A549 (cell line): ENCODE results near the gene LAMA3. TPM values are rescaled to one million over a fixed set of nuclear protein-coding genes. Genes with fewer than 3 reads are reported as not detected.

Experiments
- ATAC-seq, 2 experiments: fragments of 200-7000 bp in 1 of 2; fragments of >200 bp in 1 of 2; cut with Nextera tagmentation in 1 of 2; cut with Tn5 transposase in 1 of 2; 3 replicates each; pipeline versions ENCODE4 v1.8.0 to v1.9.1; 2018 to 2020; ENCODE audit warnings: mild to moderate bottlenecking in 1 of 2, moderate library complexity in 1 of 2
- CTCF ChIA-PET: fragments of 300-600 bp; sonication (Branson Sonifier 250); formaldehyde crosslinking; extraction: SDS; loops from one replicate; lab custom pipeline; 2021; ENCODE audit warnings: antibody characterized with exemption, inconsistent platforms; lab: Yijun Ruan, JAX
- POLR2A ChIA-PET: fragments of 350-600 bp; formaldehyde crosslinking; extraction: SDS; loops from one replicate; lab custom pipeline; 2021; ENCODE audit warnings: antibody characterized with exemption, inconsistent platforms; lab: Yijun Ruan, JAX
- DNase-seq, 2 experiments: peaks; one replicate each; pipeline versions ENCODE4 v3.0.0 to v3.0.0-alpha.2; 2011 to 2016; ENCODE audit warnings: low read depth in 1 of 2, low spot score in 1 of 2
- FAIRE-seq: peaks from 2 replicates; lab custom pipeline; 2011; peaks lifted over from hg19 to GRCh38; lab: Jason Lieb, UNC
- H3K27ac ChIP-seq, 2 experiments: fragments of >200 bp; sonication (Bioruptor Twin); formaldehyde crosslinking; 3 replicates each; pipeline ENCODE4 v1.5.1; 2016 to 2017
- H3K4me1 ChIP-seq: fragments of >200 bp; sonication (Bioruptor Twin); formaldehyde crosslinking; 3 replicates; pipeline ENCODE4 v1.6.1; 2016
- H3K4me2 ChIP-seq: fragments of >200 bp; sonication (Bioruptor Twin); formaldehyde crosslinking; 3 replicates; pipeline ENCODE4 v1.6.1; 2016
- H3K4me3 ChIP-seq: fragments of >200 bp; sonication (Bioruptor Twin); formaldehyde crosslinking; 3 replicates; pipeline ENCODE4 v1.5.1; 2016
- H3K9me3 ChIP-seq: fragments of >200 bp; sonication (Bioruptor Twin); formaldehyde crosslinking; 3 replicates; pipeline ENCODE4 v1.6.1; 2016
- CBX2 ChIP-seq: fragments of 200-600 bp; sonication (generic); IDR thresholded peaks from 2 replicates; pipeline ENCODE4 v1.6.1; 2016; ENCODE audit warnings: low read depth, mild to moderate bottlenecking, borderline replicate concordance
- CBX8 ChIP-seq: fragments of 200-600 bp; sonication (generic); IDR thresholded peaks from 2 replicates; pipeline ENCODE4 v1.6.1; 2016
- CHD2 ChIP-seq: fragments of 150-350 bp; IDR thresholded peaks from 2 replicates; pipeline ENCODE4 v1.6.1; 2014; ENCODE audit warnings: low read length; ENCODE audit not compliant: partially characterized antibody
- CHD4 ChIP-seq: fragments of 200-600 bp; sonication (generic); IDR thresholded peaks from 2 replicates; pipeline ENCODE4 v1.6.1; 2016; ENCODE audit warnings: antibody characterized with exemption, mild to moderate bottlenecking, borderline replicate concordance
- EHF ChIP-seq: fragments of 250-450 bp; sonication (Bioruptor Pico); IDR thresholded peaks from 2 replicates; pipeline ENCODE4 v1.5.0; 2020; ENCODE audit warnings: mild to moderate bottlenecking
- EHMT2 ChIP-seq: fragments of 200-600 bp; sonication (generic); IDR thresholded peaks from 2 replicates; pipeline ENCODE4 v1.6.1; 2016; ENCODE audit warnings: antibody characterized with exemption, low read depth, mild to moderate bottlenecking, moderate library complexity
- ESRRA ChIP-seq: fragments of 150-350 bp; IDR thresholded peaks from 2 replicates; pipeline ENCODE4 v1.6.1; 2014; ENCODE audit warnings: mild to moderate bottlenecking, low read length, borderline replicate concordance
- FOSL2 ChIP-seq, 2 experiments: fragments of 450-650 bp in 1 of 2; fragments of >200 bp in 1 of 2; sonication (Bioruptor Twin) in 1 of 2; formaldehyde crosslinking; IDR thresholded peaks; 2 replicates each; pipeline versions ENCODE4 v1.5.0 to v1.6.1; 2016 to 2020; ENCODE audit warnings: mild to moderate bottlenecking in 1 of 2, moderate library complexity in 1 of 2
- GATA3 ChIP-seq: IDR thresholded peaks from 2 replicates; pipeline ENCODE4 v1.6.1; 2012; ENCODE audit warnings: borderline replicate concordance
- HOXA7 ChIP-seq: fragments of 250-450 bp; sonication (Bioruptor Pico); IDR thresholded peaks from 2 replicates; pipeline ENCODE4 v1.5.0; 2020; ENCODE audit warnings: mild to moderate bottlenecking, moderate library complexity
- JUNB ChIP-seq: fragments of >200 bp; sonication (Bioruptor Twin); formaldehyde crosslinking; IDR thresholded peaks from 2 replicates; pipeline ENCODE4 v1.6.1; 2016
- MAFK ChIP-seq: fragments of 450-650 bp; IDR thresholded peaks from 2 replicates; pipeline ENCODE4 v1.6.1; 2014; ENCODE audit not compliant: partially characterized antibody
- NPAS2 ChIP-seq: fragments of 250-450 bp; sonication (Bioruptor Pico); IDR thresholded peaks from 2 replicates; pipeline ENCODE4 v1.8.0; 2022; ENCODE audit warnings: mild to moderate bottlenecking, moderate library complexity, borderline replicate concordance
- POLR2AphosphoS2 ChIP-seq: conservative IDR thresholded peaks from 2 replicates; pipeline ENCODE4 v1.6.1; 2012; ENCODE audit warnings: low read length, improper control_type of control experiment, inconsistent platforms
- RCOR1 ChIP-seq: fragments of 150-350 bp; IDR thresholded peaks from 2 replicates; pipeline ENCODE4 v1.6.1; 2014; ENCODE audit warnings: antibody characterized with exemption, low read length, low read depth
- RFX5 ChIP-seq: fragments of 450-650 bp; IDR thresholded peaks from 2 replicates; pipeline ENCODE4 v1.7.1; 2014; ENCODE audit warnings: antibody characterized with exemption, mild to moderate bottlenecking, moderate library complexity
- RNF2 ChIP-seq: fragments of 200-600 bp; sonication (generic); IDR thresholded peaks from 2 replicates; pipeline ENCODE4 v1.6.1; 2016; ENCODE audit warnings: low read depth, mild to moderate bottlenecking, antibody characterized with exemption, moderate library complexity, borderline replicate concordance
- SMC3 ChIP-seq: fragments of >200 bp; sonication (Bioruptor Twin); formaldehyde crosslinking; IDR thresholded peaks from 3 replicates; pipeline ENCODE4 v1.6.1; 2018; ENCODE audit warnings: inconsistent platforms
- TFCP2L1 ChIP-seq: fragments of 250-450 bp; sonication (Bioruptor Pico); IDR thresholded peaks from 2 replicates; pipeline ENCODE4 v1.5.0; 2021; ENCODE audit warnings: mild to moderate bottlenecking
- TP53 ChIP-seq: fragments of 250-450 bp; sonication (Bioruptor Pico); IDR thresholded peaks from 2 replicates; pipeline ENCODE4 v1.5.0; 2021; ENCODE audit warnings: mild to moderate bottlenecking, moderate library complexity
- WGBS: methylation state at CpG from one replicate; pipeline ENCODE4 v1.1.6; 2017; ENCODE audit errors: missing lambda C conversion rate; 5-methylcytosine and 5-hydroxymethylcytosine counted together
- polyA plus RNA-seq, 4 experiments: library from polyadenylated mRNA; depleted of rRNA in 3 of 4; stranded (reverse); fragments of >200 nt; fragmentation: RNase III in 1 of 4; extraction: RNeasy Plus Mini Kit Qiagen cat#74134 plus additional on column Dnase treatment in 1 of 4; gene quantifications; 2 replicates in 3 of 4; 3 replicates in 1 of 4; pipeline ENCODE4 v1.2.3, GENCODE V29; 2011 to 2017
- TF ChIP-seq, protein P1 (sequence below): fragments of 450-650 bp; IDR thresholded peaks from 2 replicates; pipeline ENCODE4 v1.6.1; 2014; ENCODE audit warnings: antibody characterized with exemption
- TF ChIP-seq, protein P2 (sequence below): fragments of >200 bp; sonication (Bioruptor Twin); formaldehyde crosslinking; IDR thresholded peaks from 3 replicates; pipeline ENCODE4 v1.6.1; 2016
- TF ChIP-seq, protein P3 (sequence below): IDR thresholded peaks from 2 replicates; pipeline ENCODE4 v1.6.1; 2012; ENCODE audit warnings: low read depth, borderline replicate concordance
- TF ChIP-seq, protein P4 (sequence below): fragments of 250-450 bp; sonication (Bioruptor Pico); IDR thresholded peaks from 2 replicates; pipeline ENCODE4 v1.5.0; 2021; ENCODE audit warnings: mild to moderate bottlenecking, moderate library complexity, borderline replicate concordance
- TF ChIP-seq, protein P5 (sequence below): IDR thresholded peaks from 2 replicates; pipeline ENCODE4 v1.6.1; 2012
- TF ChIP-seq, protein P6 (sequence below): fragments of >200 bp; sonication (Bioruptor Twin); formaldehyde crosslinking; IDR thresholded peaks from 2 replicates; pipeline ENCODE4 v1.6.1; 2016

LAMA3 gene
- polyA plus RNA-seq, 2 of the 4 experiments (the other 2 are of a cell fraction) = 18.2 to 31.0 TPM

DNA sequence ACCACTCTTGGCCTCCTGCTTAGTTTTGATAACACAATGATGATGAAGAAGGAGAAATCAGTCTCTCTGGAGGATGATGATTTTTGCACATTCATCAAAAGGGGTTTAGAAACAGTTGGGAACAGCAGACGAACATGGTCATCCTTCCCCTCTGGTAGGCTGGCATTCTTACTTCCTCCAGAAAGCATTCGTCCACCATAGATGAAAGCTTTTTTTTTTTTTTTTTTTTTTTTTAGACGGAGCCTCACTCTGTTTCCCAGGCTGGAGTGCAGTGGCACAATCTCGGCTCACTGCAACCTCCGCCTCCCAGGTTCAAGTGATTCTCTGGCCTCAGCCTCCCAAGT, 281.8 kb downstream of the LAMA3 start (continued):
- TF ChIP-seq, protein P1, sequence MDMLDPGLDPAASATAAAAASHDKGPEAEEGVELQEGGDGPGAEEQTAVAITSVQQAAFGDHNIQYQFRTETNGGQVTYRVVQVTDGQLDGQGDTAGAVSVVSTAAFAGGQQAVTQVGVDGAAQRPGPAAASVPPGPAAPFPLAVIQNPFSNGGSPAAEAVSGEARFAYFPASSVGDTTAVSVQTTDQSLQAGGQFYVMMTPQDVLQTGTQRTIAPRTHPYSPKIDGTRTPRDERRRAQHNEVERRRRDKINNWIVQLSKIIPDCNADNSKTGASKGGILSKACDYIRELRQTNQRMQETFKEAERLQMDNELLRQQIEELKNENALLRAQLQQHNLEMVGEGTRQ = no peak
- TF ChIP-seq, all 56 proteins: peak for 0

DNA sequence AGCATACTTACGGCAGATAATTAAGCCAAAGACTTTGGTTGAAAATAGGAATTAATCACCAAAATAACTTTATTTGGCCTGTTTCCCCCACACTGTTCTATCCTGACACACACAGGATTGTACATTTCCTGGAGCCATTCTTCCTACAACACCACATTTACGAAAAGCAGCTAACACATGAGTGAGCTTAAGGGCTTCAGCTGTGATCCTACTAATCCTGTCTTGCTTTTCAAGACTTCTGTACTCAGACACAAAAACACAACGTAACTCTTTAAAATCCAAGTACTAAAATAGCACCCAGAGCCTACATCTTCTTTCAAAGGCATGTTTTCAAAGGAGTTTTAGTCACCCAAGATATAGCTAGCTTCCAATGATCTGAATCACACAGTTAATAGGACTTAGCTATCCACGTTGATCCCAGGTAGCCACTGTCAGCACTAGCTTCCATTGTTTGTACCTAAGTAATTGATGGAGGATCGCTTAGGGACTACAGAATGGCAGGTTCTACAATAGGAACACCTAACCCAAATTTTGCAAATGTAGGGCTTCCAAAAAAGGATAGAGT, 282.5 kb downstream of the LAMA3 start:
- WGBS = 76% methylated on average over 5 of the region's 5 CpGs
- DNase-seq = no peak
- H3K9me3 ChIP-seq = no peaks in the 10 kb centered on the region
- H3K4me3 ChIP-seq = no peak overlapping the region
- TF ChIP-seq JUNB (no peak), TP53 (CRISPR knock-in tag) (no peak), CBX8 (no peak), MAFK (no peak), ESRRA (no peak), CBX2 (no peak), CHD4 (no peak), EHMT2 (no peak), NPAS2 (CRISPR knock-in tag) (no peak), TFCP2L1 (CRISPR knock-in tag) (no peak), SMC3 (no peak)
- TF ChIP-seq, protein P2, sequence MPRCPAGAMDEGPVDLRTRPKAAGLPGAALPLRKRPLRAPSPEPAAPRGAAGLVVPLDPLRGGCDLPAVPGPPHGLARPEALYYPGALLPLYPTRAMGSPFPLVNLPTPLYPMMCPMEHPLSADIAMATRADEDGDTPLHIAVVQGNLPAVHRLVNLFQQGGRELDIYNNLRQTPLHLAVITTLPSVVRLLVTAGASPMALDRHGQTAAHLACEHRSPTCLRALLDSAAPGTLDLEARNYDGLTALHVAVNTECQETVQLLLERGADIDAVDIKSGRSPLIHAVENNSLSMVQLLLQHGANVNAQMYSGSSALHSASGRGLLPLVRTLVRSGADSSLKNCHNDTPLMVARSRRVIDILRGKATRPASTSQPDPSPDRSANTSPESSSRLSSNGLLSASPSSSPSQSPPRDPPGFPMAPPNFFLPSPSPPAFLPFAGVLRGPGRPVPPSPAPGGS = no peak
- TF ChIP-seq, protein P3, sequence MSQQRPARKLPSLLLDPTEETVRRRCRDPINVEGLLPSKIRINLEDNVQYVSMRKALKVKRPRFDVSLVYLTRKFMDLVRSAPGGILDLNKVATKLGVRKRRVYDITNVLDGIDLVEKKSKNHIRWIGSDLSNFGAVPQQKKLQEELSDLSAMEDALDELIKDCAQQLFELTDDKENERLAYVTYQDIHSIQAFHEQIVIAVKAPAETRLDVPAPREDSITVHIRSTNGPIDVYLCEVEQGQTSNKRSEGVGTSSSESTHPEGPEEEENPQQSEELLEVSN = no peak
- TF ChIP-seq, protein P4, sequence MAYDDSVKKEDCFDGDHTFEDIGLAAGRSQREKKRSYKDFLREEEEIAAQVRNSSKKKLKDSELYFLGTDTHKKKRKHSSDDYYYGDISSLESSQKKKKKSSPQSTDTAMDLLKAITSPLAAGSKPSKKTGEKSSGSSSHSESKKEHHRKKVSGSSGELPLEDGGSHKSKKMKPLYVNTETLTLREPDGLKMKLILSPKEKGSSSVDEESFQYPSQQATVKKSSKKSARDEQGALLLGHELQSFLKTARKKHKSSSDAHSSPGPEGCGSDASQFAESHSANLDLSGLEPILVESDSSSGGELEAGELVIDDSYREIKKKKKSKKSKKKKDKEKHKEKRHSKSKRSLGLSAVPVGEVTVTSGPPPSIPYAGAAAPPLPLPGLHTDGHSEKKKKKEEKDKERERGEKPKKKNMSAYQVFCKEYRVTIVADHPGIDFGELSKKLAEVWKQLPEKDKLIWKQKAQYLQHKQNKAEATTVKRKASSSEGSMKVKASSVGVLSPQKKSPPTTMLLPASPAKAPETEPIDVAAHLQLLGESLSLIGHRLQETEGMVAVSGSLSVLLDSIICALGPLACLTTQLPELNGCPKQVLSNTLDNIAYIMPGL (CRISPR knock-in tag) = no peak
- TF ChIP-seq, protein P5, sequence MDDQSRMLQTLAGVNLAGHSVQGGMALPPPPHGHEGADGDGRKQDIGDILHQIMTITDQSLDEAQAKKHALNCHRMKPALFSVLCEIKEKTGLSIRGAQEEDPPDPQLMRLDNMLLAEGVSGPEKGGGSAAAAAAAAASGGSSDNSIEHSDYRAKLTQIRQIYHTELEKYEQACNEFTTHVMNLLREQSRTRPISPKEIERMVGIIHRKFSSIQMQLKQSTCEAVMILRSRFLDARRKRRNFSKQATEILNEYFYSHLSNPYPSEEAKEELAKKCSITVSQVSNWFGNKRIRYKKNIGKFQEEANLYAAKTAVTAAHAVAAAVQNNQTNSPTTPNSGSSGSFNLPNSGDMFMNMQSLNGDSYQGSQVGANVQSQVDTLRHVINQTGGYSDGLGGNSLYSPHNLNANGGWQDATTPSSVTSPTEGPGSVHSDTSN = no peak
- TF ChIP-seq, all 56 proteins: peak for 0
- no peak overlapping the region for H3K4me2 ChIP-seq
- ChIA-PET POLR2A (interaction anchor here (0.6 kb wide), 1 partner anchor 13 kb away, joined by 3 read pairs; no protein-coding TSS in a partner anchor), CTCF (interaction anchor here (1.4 kb wide), 1 partner anchor 105 kb away, joined by 5 read pairs; no protein-coding TSS in a partner anchor)
- no peak for ATAC-seq
- H3K27ac ChIP-seq = no peak overlapping the region
- FAIRE-seq = no peak
- no peaks in the 10 kb centered on the region for H3K4me1 ChIP-seq

DNA sequence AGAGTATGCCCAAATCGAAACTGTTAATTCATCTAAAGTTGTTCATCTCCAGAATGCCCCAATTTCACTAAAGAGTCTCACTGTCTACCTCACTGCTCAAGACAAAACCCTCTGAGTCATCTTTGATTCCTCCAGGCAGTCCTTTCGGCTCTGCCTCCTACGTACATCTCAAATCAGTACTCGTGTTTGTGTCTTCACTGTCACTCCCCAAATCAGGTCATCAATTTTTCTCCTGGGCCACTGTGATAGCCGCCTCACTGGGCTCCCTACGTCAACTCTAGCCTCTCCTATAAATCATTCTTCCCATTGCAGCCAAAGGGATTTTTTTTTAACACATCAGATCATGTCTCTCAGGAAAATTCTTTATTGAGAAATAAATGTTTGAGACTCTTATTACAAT, 283.2 kb downstream of the LAMA3 start:
- FAIRE-seq = no peak
- no peak overlapping the region for H3K27ac ChIP-seq
- H3K4me3 ChIP-seq = no peak overlapping the region
- ChIA-PET CTCF (interaction anchor here (1.1 kb wide), 1 partner anchor 9 kb away, joined by 3 read pairs; no protein-coding TSS in a partner anchor), POLR2A (interaction anchor here (0.6 kb wide), 1 partner anchor 14 kb away, joined by 3 read pairs; no protein-coding TSS in a partner anchor)
- no peaks in the 10 kb centered on the region for H3K9me3 ChIP-seq
- no peak for DNase-seq
- no peaks in the 10 kb centered on the region for H3K4me1 ChIP-seq
- no peak for ATAC-seq
- 68% methylated on average over 6 of the region's 6 CpGs for WGBS
- H3K4me2 ChIP-seq = no peak overlapping the region
- TF ChIP-seq ESRRA (no peak), POLR2AphosphoS2 (no peak), JUNB (no peak), FOSL2 (IDR thresholded peaks at IDR 0.05) (no peak), FOSL2 (CRISPR knock-in tag; IDR thresholded peaks at IDR 0.05) (no peak), RNF2 (no peak), EHF (CRISPR knock-in tag) (no peak), HOXA7 (no peak), RFX5 (no peak), RCOR1 (no peak), GATA3 (no peak), CHD2 (no peak)
- TF ChIP-seq, protein P6, sequence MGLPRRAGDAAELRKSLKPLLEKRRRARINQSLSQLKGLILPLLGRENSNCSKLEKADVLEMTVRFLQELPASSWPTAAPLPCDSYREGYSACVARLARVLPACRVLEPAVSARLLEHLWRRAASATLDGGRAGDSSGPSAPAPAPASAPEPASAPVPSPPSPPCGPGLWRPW = no peak
- TF ChIP-seq, protein P2 = no peak
